Upper lobe of left lung (tissue), 6 donors: Measurements from ENCODE around the gene FGF14. TPM values are rescaled to one million over a fixed set of nuclear protein-coding genes. Genes with fewer than 3 reads are reported as not detected.

Source experiments
- ATAC-seq, 2 donors: fragments of 200-7000 bp; cut with Tn5 transposase; one replicate each; pipeline ENCODE4 v1.9.1; 2022; ENCODE audit warnings: mild to moderate bottlenecking in 2 of 2, moderate library complexity in 2 of 2; ENCODE audit not compliant: low FRiP score in 2 of 2
- DNase-seq, 2 donors: peaks; one replicate each; pipeline ENCODE4 v3.0.0-alpha.2; 2019 to 2020
- H3K27ac ChIP-seq, 4 donors: fragments of 200-600 bp; sonication (generic); one replicate each; pipeline ENCODE4 v1.5.1; 2016 to 2019
- H3K27me3 ChIP-seq, 4 donors: fragments of 200-600 bp; sonication (generic); one replicate each; pipeline ENCODE4 v1.5.1; 2017 to 2019
- H3K36me3 ChIP-seq, 4 donors: fragments of 200-600 bp; sonication (generic); one replicate each; pipeline ENCODE4 v1.5.1; 2016 to 2019
- H3K4me1 ChIP-seq, 4 donors: fragments of 200-600 bp; sonication (generic); one replicate each; pipeline ENCODE4 v1.5.1; 2018 to 2019
- H3K4me3 ChIP-seq, 4 donors: fragments of 200-600 bp; sonication (generic); one replicate each; pipeline ENCODE4 v1.5.1; 2017 to 2019; ENCODE audit warnings: mild to moderate bottlenecking in 2 of 4, moderate library complexity in 1 of 4
- H3K9me3 ChIP-seq, 4 donors: fragments of 200-600 bp; sonication (generic); one replicate each; pipeline ENCODE4 v1.5.1; 2018 to 2019
- CTCF ChIP-seq, 6 experiments: fragments of 450-650 bp in 4 of 6; fragments of 200-600 bp in 2 of 6; sonication (generic) in 2 of 6; IDR thresholded peaks; one replicate each; pipeline ENCODE4 v1.5.1; 2016 to 2019; ENCODE audit warnings: antibody characterized with exemption in 6 of 6
- EP300 ChIP-seq, 4 donors: sonication (generic); formaldehyde crosslinking; IDR thresholded peaks; one replicate each; pipeline ENCODE4 v1.5.1; 2017; ENCODE audit warnings: antibody characterized with exemption in 4 of 4, control low read depth in 2 of 4
- POLR2A ChIP-seq, 4 donors: fragments of 450-650 bp; IDR thresholded peaks; one replicate each; pipeline ENCODE4 v1.5.1; 2016 to 2017; ENCODE audit warnings: antibody characterized with exemption in 4 of 4, mild to moderate bottlenecking in 2 of 4
- POLR2AphosphoS5 ChIP-seq, 2 donors: sonication (generic); formaldehyde crosslinking; IDR thresholded peaks; one replicate each; pipeline ENCODE4 v1.5.1; 2017; ENCODE audit warnings: antibody characterized with exemption in 2 of 2
- WGBS, 2 donors: methylation state at CpG; one replicate each; pipeline ENCODE4 v1.1.5; 2017 to 2018; 5-methylcytosine and 5-hydroxymethylcytosine counted together
- total RNA-seq, 6 donors: library from RNA; depleted of rRNA in 4 of 6; stranded (reverse); fragments of >200 nt in 4 of 6; gene quantifications; one replicate each; pipeline versions ENCODE4 v1.1.0 to v1.2.1, GENCODE V29; 2016 to 2021
- donor health status: DM: no; HTN: no; CAD: no; lungs with moderate emphysema.
- donor health status: DM: no; HTN: yes; CAD: no; lungs with severe emphysema.

Gene FGF14
- total RNA-seq, 6 donors from 2014 or later, result 0.80 to 8.4 (median 4.1) TPM

- H3K4me1 ChIP-seq, result no peaks in the 10 kb centered on the region
- H3K4me3 ChIP-seq, result no peak overlapping the region
- H3K27me3 ChIP-seq, result no peaks in the 10 kb centered on the region
- ATAC-seq, result no peak
- H3K9me3 ChIP-seq, result no peaks in the 10 kb centered on the region
- DNase-seq, result no peak
- no peak overlapping the region for H3K27ac ChIP-seq
- H3K36me3 ChIP-seq, result no peaks in the 10 kb centered on the region
- 72 to 73% methylated on average over 3 of the region's 3 CpGs for WGBS, 2 donors
- no peak for TF ChIP-seq POLR2A (IDR thresholded peaks at IDR 0.05)
- no peak for TF ChIP-seq EP300 (IDR thresholded peaks at IDR 0.05)
- no peak for TF ChIP-seq POLR2AphosphoS5 (IDR thresholded peaks at IDR 0.05)
- no peak for TF ChIP-seq CTCF (IDR thresholded peaks at IDR 0.05)
Observed at GRCh38 chr13:101728615-101729014, 673.2 kb downstream of the FGF14 start.

- ATAC-seq, result no peak
- no peak overlapping the region for H3K27ac ChIP-seq
- no peaks in the 10 kb centered on the region for H3K27me3 ChIP-seq
- no peak for DNase-seq
- H3K4me3 ChIP-seq, result no peak overlapping the region
- no peaks in the 10 kb centered on the region for H3K36me3 ChIP-seq
- H3K9me3 ChIP-seq, result no peaks in the 10 kb centered on the region
- TF ChIP-seq POLR2A (IDR thresholded peaks at IDR 0.05), result no peak
- TF ChIP-seq CTCF (IDR thresholded peaks at IDR 0.05), result no peak
- no peak for TF ChIP-seq POLR2AphosphoS5 (IDR thresholded peaks at IDR 0.05)
- no peak for TF ChIP-seq EP300 (IDR thresholded peaks at IDR 0.05)
- H3K4me1 ChIP-seq, result no peaks in the 10 kb centered on the region
Observed at GRCh38 chr13:101728021-101728420, 673.8 kb downstream of the FGF14 start.

DNA sequence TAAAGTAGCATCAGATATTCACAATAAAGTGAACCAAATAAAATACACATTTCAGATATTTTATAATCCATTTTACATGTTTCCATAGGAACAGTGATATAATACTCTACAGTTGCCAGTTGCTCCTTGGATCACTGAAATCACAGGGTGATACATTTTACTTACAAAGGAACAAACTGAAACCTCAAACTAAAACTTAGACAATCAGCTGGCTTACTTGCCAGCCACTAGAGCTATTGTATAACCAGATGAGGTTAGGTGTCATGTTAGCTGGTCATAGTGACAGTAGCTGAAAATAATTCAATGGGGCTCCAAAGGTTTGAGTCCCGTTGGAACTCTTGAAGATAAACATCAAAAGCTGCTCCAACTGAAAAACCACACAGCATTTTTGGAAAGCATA, 674.7 kb downstream of the FGF14 start:
- no peaks in the 10 kb centered on the region for H3K4me1 ChIP-seq
- WGBS, 2 donors, result 19 to 24% methylated on average over 1 of the region's 1 CpG
- no peaks in the 10 kb centered on the region for H3K9me3 ChIP-seq
- no peak overlapping the region for H3K27ac ChIP-seq
- H3K27me3 ChIP-seq, result no peaks in the 10 kb centered on the region
- TF ChIP-seq POLR2A (IDR thresholded peaks at IDR 0.05), result no peak
- TF ChIP-seq CTCF (IDR thresholded peaks at IDR 0.05), result no peak
- no peak for TF ChIP-seq EP300 (IDR thresholded peaks at IDR 0.05)
- TF ChIP-seq POLR2AphosphoS5 (IDR thresholded peaks at IDR 0.05), result no peak
- no peak overlapping the region for H3K4me3 ChIP-seq
- no peaks in the 10 kb centered on the region for H3K36me3 ChIP-seq
- DNase-seq, result no peak
- ATAC-seq, result no peak

DNA sequence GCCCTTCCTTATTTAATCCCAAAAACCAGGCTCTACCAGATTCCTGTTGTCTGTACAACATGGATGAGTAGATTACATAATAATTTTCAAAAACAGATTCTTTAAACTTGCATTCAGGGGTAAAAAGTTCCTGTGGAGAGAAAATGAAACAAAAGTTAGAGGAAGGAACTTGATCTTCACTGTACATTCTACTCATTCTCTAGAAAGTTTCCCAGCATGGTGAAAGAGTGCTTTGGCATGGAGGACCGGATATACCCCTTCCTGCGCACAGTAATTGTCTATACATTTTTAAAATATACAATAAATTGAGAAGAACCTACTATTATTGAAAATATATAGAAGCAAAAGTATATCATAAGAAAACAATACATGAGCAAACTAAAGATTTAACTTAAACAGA, 675.2 kb downstream of the FGF14 start:
- no peaks in the 10 kb centered on the region for H3K36me3 ChIP-seq
- no peak for DNase-seq
- H3K4me3 ChIP-seq, result no peak overlapping the region
- no peaks in the 10 kb centered on the region for H3K4me1 ChIP-seq
- H3K9me3 ChIP-seq, result no peaks in the 10 kb centered on the region
- no peak for ATAC-seq
- H3K27ac ChIP-seq, result no peak overlapping the region
- WGBS, 2 donors, result 66 to 70% methylated on average over 2 of the region's 2 CpGs
- no peaks in the 10 kb centered on the region for H3K27me3 ChIP-seq
- TF ChIP-seq EP300 (IDR thresholded peaks at IDR 0.05) (no peak), POLR2AphosphoS5 (IDR thresholded peaks at IDR 0.05) (no peak), POLR2A (IDR thresholded peaks at IDR 0.05) (no peak), CTCF (IDR thresholded peaks at IDR 0.05) (no peak)

- TF ChIP-seq CTCF (IDR thresholded peaks at IDR 0.05), result no peak
- TF ChIP-seq EP300 (IDR thresholded peaks at IDR 0.05), result no peak
- TF ChIP-seq POLR2AphosphoS5 (IDR thresholded peaks at IDR 0.05), result no peak
- no peak for TF ChIP-seq POLR2A (IDR thresholded peaks at IDR 0.05)
- no peaks in the 10 kb centered on the region for H3K36me3 ChIP-seq
- H3K4me3 ChIP-seq, result no peak overlapping the region
- H3K27me3 ChIP-seq, result no peaks in the 10 kb centered on the region
- H3K4me1 ChIP-seq, result no peaks in the 10 kb centered on the region
- WGBS, 2 donors, result 73 to 75% methylated on average over 3 of the region's 3 CpGs
- no peak for ATAC-seq
- no peak overlapping the region for H3K27ac ChIP-seq
- H3K9me3 ChIP-seq, result no peaks in the 10 kb centered on the region
- no peak for DNase-seq
Observed at GRCh38 chr13:101718496-101718895, 683.4 kb downstream of the FGF14 start.
